HEK293T (cell line): ENCODE measurements around the gene PROX2.

ENCODE experiments used
- CTCF ChIA-PET: fragments of 350-600 bp; formaldehyde crosslinking; extraction: SDS; loops from one replicate; lab custom pipeline; 2021; ENCODE audit warnings: antibody characterized with exemption, inconsistent platforms; lab: Yijun Ruan, JAX
- POLR2A ChIA-PET: fragments of 350-600 bp; formaldehyde crosslinking; extraction: SDS; loops from one replicate; lab custom pipeline; 2020; ENCODE audit warnings: antibody characterized with exemption, inconsistent platforms; lab: Yijun Ruan, JAX
- DNase-seq: peaks from one replicate; pipeline ENCODE4 v3.0.0; 2012; ENCODE audit warnings: mixed read lengths; ENCODE audit errors: extremely low spot score
- ARNT ChIP-seq: fragments of 450-650 bp; IDR thresholded peaks from 2 replicates; pipeline ENCODE4 v1.6.1; 2017; ENCODE audit warnings: mild to moderate bottlenecking
- BHLHE40 ChIP-seq: fragments of 450-650 bp; IDR thresholded peaks from 2 replicates; pipeline ENCODE4 v1.6.1; 2016; ENCODE audit warnings: mild to moderate bottlenecking, moderate library complexity, borderline replicate concordance
- CTBP1 ChIP-seq: fragments of 450-650 bp; IDR thresholded peaks from 2 replicates; pipeline ENCODE4 v1.6.1; 2016; ENCODE audit warnings: borderline replicate concordance
- ELF4 ChIP-seq: fragments of 450-650 bp; IDR thresholded peaks from 2 replicates; pipeline ENCODE4 v1.6.1; 2017; ENCODE audit warnings: antibody characterized with exemption
- FOXA1 ChIP-seq: fragments of 450-650 bp; IDR thresholded peaks from 2 replicates; pipeline ENCODE4 v1.6.1; 2016; ENCODE audit warnings: mild to moderate bottlenecking
- FOXK2 ChIP-seq: fragments of 450-650 bp; IDR thresholded peaks from 2 replicates; pipeline ENCODE4 v1.6.1; 2016; ENCODE audit warnings: mild to moderate bottlenecking
- FOXM1 ChIP-seq: fragments of 450-650 bp; IDR thresholded peaks from 2 replicates; pipeline ENCODE4 v1.6.1; 2017; ENCODE audit warnings: mild to moderate bottlenecking, borderline replicate concordance
- HDGF ChIP-seq: fragments of 450-650 bp; IDR thresholded peaks from 2 replicates; pipeline ENCODE4 v1.6.1; 2017; ENCODE audit warnings: antibody characterized with exemption, borderline replicate concordance
- L3MBTL2 ChIP-seq: fragments of 450-650 bp; conservative IDR thresholded peaks from 2 replicates; pipeline ENCODE4 v1.6.1; 2016; ENCODE audit warnings: mild to moderate bottlenecking
- LEF1 ChIP-seq: fragments of 450-650 bp; IDR thresholded peaks from 2 replicates; pipeline ENCODE4 v1.6.1; 2017; ENCODE audit warnings: mild to moderate bottlenecking, borderline replicate concordance
- NFRKB ChIP-seq: fragments of 450-650 bp; IDR thresholded peaks from 2 replicates; pipeline ENCODE4 v1.6.1; 2016; ENCODE audit warnings: mild to moderate bottlenecking, moderate library complexity
- SP1 ChIP-seq: fragments of 450-650 bp; IDR thresholded peaks from 2 replicates; pipeline ENCODE4 v1.6.1; 2017
- SUZ12 ChIP-seq: fragments of 450-650 bp; IDR thresholded peaks from 2 replicates; pipeline ENCODE4 v1.6.1; 2016; ENCODE audit warnings: mild to moderate bottlenecking
- TARDBP ChIP-seq: fragments of 450-650 bp; IDR thresholded peaks from 2 replicates; pipeline ENCODE4 v1.6.1; 2016
- ZNF384 ChIP-seq: fragments of 450-650 bp; IDR thresholded peaks from 2 replicates; pipeline ENCODE4 v1.6.1; 2016
- TF ChIP-seq, protein P1 (sequence below): fragments of 450-650 bp; IDR thresholded peaks from 2 replicates; pipeline ENCODE4 v1.6.1; 2016

Gene PROX2

DNA sequence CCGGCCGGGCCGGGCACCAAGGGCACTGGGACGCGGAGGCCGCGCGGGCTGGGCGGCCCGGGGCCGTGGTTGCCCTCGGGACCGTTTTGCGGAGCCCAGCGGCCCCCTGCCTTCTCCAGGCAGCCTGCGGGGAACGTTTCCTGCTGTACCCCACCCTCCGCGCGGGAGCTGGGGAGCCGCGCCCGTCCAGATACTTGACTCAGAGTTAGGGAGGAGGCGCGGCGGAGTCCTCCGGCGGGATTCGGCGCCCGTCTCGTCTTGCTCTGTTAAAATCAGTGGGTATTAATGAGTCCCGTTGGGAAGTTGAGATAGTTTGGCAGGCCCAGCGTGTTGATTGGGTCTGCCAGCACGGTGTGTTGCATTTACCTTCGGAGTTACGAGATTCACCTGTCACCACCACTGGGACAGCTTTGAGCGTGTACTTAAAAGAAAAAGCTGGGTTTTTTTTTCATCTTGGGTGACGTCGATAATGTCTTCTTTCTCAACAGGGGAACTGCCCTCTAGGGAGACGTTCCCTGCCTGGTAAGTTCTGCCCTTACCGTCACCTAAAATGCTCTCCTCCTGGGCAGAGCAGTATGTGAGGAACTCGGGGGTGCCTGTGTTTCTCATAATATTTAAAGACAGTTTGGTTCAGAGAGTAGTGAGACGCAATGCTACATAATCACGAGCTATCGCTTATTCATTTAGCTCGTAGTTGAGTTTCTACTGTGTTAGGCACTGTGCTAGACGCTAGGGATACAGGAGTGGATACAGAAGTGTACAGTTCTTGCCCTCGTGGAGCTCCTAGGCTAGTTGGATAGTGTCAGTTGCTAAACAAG lies 6.4 kb upstream of the PROX2 start:
- TF ChIP-seq LEF1 (peak; percentile 75; the same call in 1 of the 2 replicates), FOXK2 (no peak), ZNF384 (peak; percentile 15; the same call in 1 of the 2 replicates)

DNA sequence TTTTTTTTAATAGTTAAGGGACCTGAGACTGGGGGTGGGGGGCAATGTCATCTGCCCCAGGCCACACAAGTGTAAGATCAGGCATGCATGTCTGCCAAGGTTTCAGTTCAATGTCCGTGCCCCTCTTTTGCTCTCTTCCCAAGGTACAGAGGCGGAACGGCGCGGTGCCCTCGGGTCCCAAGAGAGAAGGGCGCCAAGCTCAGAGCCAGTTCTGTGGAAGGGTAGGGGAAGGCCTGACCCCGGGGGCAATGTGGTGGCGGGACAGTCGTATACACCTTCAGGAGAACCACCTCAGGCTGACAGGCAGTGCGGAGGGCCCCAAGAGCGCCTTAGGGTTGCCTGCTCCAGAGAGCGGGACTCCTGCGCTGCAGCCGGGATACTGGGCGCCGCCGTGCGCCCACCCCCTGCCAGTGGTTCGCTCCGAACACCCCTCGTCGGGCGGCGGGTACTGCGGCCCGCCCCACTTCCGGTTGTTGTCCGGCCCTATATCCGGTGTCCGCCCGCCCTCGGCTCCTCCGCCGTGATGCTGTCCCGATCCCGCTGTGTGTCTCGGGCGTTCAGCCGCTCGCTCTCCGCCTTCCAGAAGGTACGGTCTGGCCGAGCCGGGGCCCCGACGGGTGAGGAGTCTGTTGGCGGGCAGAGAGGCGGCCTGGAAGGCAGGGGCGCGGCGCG lies 5.6 kb upstream of the PROX2 start, which contains the start of gene DLST:
TSS of gene DLST (plus strand) at position 486 of the 672 bp plus-strand sequence. CDS start at position 524, 38 bp downstream.
- ChIA-PET POLR2A (interaction anchor here (0.6 to 4.2 kb wide), 11 partner anchors 9 to 300 kb away, joined by 3 to 35 read pairs (median 5); partner anchors contain the start of gene RPS6KL1), CTCF (interaction anchor here (0.6 to 6.5 kb wide), 4 partner anchors 21 to 337 kb away, joined by 3 to 59 read pairs (median 15); no protein-coding TSS in a partner anchor)
- peak; percentile 94 for DNase-seq
- TF ChIP-seq ARNT (no peak), LEF1 (no peak; the same call in 1 of the 2 replicates), ELF4 (peak; percentile 35; the same call in 1 of the 2 replicates), SP1 (no peak), FOXM1 (peak; percentile 77; the same call in 1 of the 2 replicates), BHLHE40 (peak; percentile 77)
- TF ChIP-seq, protein P1, sequence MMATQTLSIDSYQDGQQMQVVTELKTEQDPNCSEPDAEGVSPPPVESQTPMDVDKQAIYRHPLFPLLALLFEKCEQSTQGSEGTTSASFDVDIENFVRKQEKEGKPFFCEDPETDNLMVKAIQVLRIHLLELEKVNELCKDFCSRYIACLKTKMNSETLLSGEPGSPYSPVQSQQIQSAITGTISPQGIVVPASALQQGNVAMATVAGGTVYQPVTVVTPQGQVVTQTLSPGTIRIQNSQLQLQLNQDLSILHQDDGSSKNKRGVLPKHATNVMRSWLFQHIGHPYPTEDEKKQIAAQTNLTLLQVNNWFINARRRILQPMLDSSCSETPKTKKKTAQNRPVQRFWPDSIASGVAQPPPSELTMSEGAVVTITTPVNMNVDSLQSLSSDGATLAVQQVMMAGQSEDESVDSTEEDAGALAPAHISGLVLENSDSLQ: 0 out of 2 replicates have a peak, but pooled peaks have one; percentile 4

More for the DNA sequence above, 6.4 kb upstream of the PROX2 start:
- DNase-seq: no peak
- POLR2A ChIA-PET: interaction anchor here (0.8 to 4.2 kb wide), 12 partner anchors 11 to 73 kb away, joined by 3 to 35 read pairs (median 4); partner anchors contain the start of genes PGF and RPS6KL1
- CTCF ChIA-PET: interaction anchor here (0.6 to 6.5 kb wide), 4 partner anchors 22 to 337 kb away, joined by 4 to 59 read pairs (median 18); no protein-coding TSS in a partner anchor

DNA sequence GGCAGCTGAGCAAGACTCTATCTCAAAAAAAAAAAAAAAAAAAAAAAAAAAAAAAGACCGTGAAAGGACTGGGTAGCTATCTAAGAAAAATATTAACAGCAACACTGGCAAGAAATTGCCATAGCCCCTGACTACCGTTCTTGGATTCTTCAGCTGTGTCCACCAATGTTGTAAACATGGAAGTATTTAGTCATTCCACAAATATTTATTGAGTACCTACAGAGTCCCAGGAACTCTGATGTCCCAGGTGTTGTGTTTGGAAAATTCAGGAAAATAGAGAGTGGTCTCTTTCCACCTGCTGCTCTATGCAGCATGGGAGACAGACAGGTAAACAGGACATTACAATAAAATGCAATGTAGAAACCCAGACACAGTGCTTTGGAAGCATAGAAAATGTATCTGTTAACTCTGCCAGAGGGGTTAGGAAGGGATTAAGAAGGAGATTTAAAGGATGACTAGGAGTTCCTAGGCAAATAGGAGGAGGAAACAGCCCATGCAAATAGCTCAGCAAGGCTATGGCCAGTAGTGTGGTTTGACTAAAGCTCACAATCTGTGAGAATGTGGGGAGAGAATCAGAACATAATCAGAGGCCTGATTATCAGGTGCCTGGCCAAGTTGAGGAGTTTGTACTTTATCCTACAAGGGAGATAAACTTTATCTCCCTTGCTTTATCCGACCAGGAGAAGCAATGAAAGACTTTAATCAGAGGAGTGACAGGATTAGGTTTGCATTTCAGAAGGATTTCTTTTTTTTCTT lies 3.7 kb upstream of the PROX2 start:
- peak; percentile 15; the same call in 1 of the 2 replicates for TF ChIP-seq ZNF384
- no peak for TF ChIP-seq SP1
- no peak for DNase-seq
- CTCF ChIA-PET: interaction anchor here (0.6 to 6.5 kb wide), 6 partner anchors 19 to 65 kb away, joined by 3 to 59 read pairs (median 4); no protein-coding TSS in a partner anchor
- POLR2A ChIA-PET: interaction anchor here (1.0 to 4.2 kb wide), 4 partner anchors 12 to 302 kb away, joined by 3 to 35 read pairs (median 4); partner anchors contain the start of gene PGF

DNA sequence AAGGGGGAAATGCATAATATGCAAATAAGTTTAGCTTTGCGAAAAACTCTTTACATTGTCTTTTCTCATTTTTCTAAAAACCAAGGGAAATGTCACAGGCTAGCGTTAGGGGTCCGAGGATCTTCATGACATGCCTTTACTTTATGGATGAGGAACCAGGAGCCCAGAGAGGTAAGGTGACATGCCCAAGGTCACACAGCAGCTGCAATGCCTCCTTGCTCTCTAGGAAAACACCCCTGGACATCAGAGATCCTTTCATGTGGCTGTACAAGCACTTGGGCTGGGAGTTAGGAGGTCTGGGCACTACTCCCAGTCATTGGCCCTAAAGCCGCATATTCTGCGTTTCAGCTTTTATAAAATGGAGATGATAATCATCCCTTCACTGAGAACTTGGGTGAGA lies 741 bp downstream of the PROX2 start:
- TF ChIP-seq BHLHE40: no peak
- TF ChIP-seq, protein P1: no peak
- TF ChIP-seq HDGF: no peak
- TF ChIP-seq NFRKB: no peak
- no peak for TF ChIP-seq FOXA1
- no peak for TF ChIP-seq ZNF384
- no peak for TF ChIP-seq FOXK2
- no peak for TF ChIP-seq CTBP1
- no peak for TF ChIP-seq SUZ12
- no peak for TF ChIP-seq LEF1
- no peak for TF ChIP-seq ELF4
- no peak for TF ChIP-seq SP1
- DNase-seq: no peak
- CTCF ChIA-PET: interaction anchor here (1.0 to 6.5 kb wide), 3 partner anchors 14 to 31 kb away, joined by 3 to 59 read pairs (median 8); no protein-coding TSS in a partner anchor
- POLR2A ChIA-PET: no interaction called here

DNA sequence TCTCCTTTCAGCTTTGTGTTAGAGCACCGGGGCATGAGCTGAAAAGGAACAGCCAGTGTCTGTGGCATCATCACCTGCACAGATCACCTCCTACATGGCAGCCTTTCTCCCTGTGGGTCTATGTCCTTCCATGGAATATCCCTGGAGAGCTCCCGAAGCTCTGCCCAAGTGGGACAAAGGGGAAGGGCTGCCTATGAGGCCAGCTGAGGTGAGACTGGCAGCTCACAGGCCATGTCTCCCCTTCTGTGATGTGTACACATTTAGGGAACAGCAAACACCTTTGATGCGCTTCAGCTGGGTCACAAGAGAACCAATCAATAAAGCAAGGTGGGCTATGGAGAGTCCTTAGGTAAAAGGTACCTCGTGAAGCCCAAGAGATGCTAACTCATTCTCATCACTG lies 4.1 kb downstream of the PROX2 start:
- TF ChIP-seq SP1 (no peak), NFRKB (no peak), CTBP1 (no peak), FOXA1 (no peak), FOXM1 (no peak), ZNF384 (no peak), LEF1 (no peak), L3MBTL2 (no peak), HDGF (no peak), FOXK2 (no peak), ARNT (no peak), BHLHE40 (no peak), ELF4 (no peak), TARDBP (no peak), SUZ12 (no peak)
- TF ChIP-seq, protein P1: no peak
- POLR2A ChIA-PET: interaction anchor here (0.6 to 0.7 kb wide), 2 partner anchors 9 to 11 kb away, joined by 3 to 4 read pairs; no protein-coding TSS in a partner anchor
- no peak for DNase-seq
- CTCF ChIA-PET: interaction anchor here (0.7 to 1.5 kb wide), 2 partner anchors 11 to 706 kb away, joined by 4 to 9 read pairs; no protein-coding TSS in a partner anchor
